K562 (cell line): Measurements from ENCODE around the gene COL9A2. TPM values are rescaled to one million over a fixed set of nuclear protein-coding genes. Genes with fewer than 3 reads are reported as not detected.
A peak's percentile ranks its signal among the peaks of the same experiment; 100 is the strongest.

ENCODE experiments used
- ATAC-seq: fragments of 200-7000 bp; cut with Tn5 transposase; 3 replicates; pipeline ENCODE4 v1.9.1; 2020; ENCODE audit warnings: moderate library complexity
- BruUV-seq: library from RNA; stranded (reverse); fragments of 400-500 nt; replicated peaks from 2 replicates; lab custom pipeline; 2021; lab: Mats Ljungman, UMichigan
- CTCF ChIA-PET: fragments of 300-600 bp; formaldehyde crosslinking; extraction: SDS; loops from one replicate; lab custom pipeline; 2021; ENCODE audit warnings: low intra/inter-chr PET ratio; lab: Yijun Ruan, JAX
- POLR2A ChIA-PET: fragments of 300-600, 350-650 bp; sonication (Branson Sonifier 250); formaldehyde crosslinking; extraction: SDS; loops from one replicate; lab custom pipeline; 2021; ENCODE audit warnings: antibody characterized with exemption, inconsistent platforms; lab: Yijun Ruan, JAX
- DNase-seq, 4 experiments: peaks; one replicate each; pipeline versions ENCODE4 v3.0.0 to v3.0.0-alpha.2; 2011 to 2018; ENCODE audit warnings: low spot score in 3 of 4, mixed read lengths in 3 of 4; ENCODE audit errors: extremely low read depth in 1 of 4
- FAIRE-seq: peaks from 2 replicates; lab custom pipeline; 2011; peaks lifted over from hg19 to GRCh38; lab: Jason Lieb, UNC
- H2AFZ ChIP-seq: 2 replicates; pipeline ENCODE4 v1.6.0; 2011; ENCODE audit warnings: low read depth, low read length, control low read depth, inconsistent platforms
- H3K27ac ChIP-seq: fragments of 200-600 bp; 3 replicates; pipeline ENCODE4 v1.8.0; 2011; ENCODE audit warnings: low read depth, mild to moderate bottlenecking, control low read depth, inconsistent platforms, low read length, moderate library complexity, mixed read lengths; ENCODE audit errors: extremely low read depth
- H3K27me3 ChIP-seq, 2 experiments: fragments of 300-600 bp in 1 of 2; 2 replicates in 1 of 2; 3 replicates in 1 of 2; pipeline versions ENCODE4 v1.6.0 to v1.8.0; 2011; ENCODE audit warnings: inconsistent platforms in 2 of 2, low read length in 2 of 2, mild to moderate bottlenecking in 1 of 2, mixed read lengths in 1 of 2, moderate library complexity in 1 of 2; ENCODE audit not compliant: control insufficient read depth in 2 of 2, insufficient read depth in 2 of 2
- H3K36me3 ChIP-seq: fragments of 300-600 bp; 3 replicates; pipeline ENCODE4 v1.8.0; 2011; ENCODE audit warnings: mild to moderate bottlenecking, low read length, inconsistent platforms; ENCODE audit not compliant: control insufficient read depth, insufficient read depth
- H3K4me1 ChIP-seq, 2 experiments: fragments of 200-600 bp in 1 of 2; replicated peaks in 1 of 2; 2 replicates in 1 of 2; 3 replicates in 1 of 2; pipeline versions ENCODE4 v1.5.1 to v1.8.0; 2011; ENCODE audit warnings: inconsistent platforms in 2 of 2, low read length in 2 of 2, mild to moderate bottlenecking in 1 of 2, mixed read lengths in 1 of 2, moderate library complexity in 1 of 2; ENCODE audit not compliant: control insufficient read depth in 2 of 2, insufficient read depth in 2 of 2
- H3K4me2 ChIP-seq: 2 replicates; pipeline ENCODE4 v1.6.1; 2011; ENCODE audit warnings: low read length, control low read depth, inconsistent platforms, mixed read lengths; ENCODE audit not compliant: insufficient read depth
- H3K4me3 ChIP-seq: fragments of 200-600 bp; sonication (generic), shearing (Covaris generic); 2 replicates; pipeline ENCODE4 v1.5.1; 2016; ENCODE audit warnings: control low read depth, inconsistent platforms
- H3K79me2 ChIP-seq: fragments of 200-600 bp; 3 replicates; pipeline ENCODE4 v1.8.0; 2011; ENCODE audit warnings: low read length, inconsistent platforms; ENCODE audit not compliant: control insufficient read depth, insufficient read depth
- H3K9ac ChIP-seq, 2 experiments: 2 replicates each; pipeline versions ENCODE4 v1.6.0 to v1.6.1; 2011; ENCODE audit warnings: low read depth in 2 of 2, low read length in 2 of 2, control low read depth in 1 of 2, inconsistent platforms in 1 of 2, mild to moderate bottlenecking in 1 of 2, mixed read lengths in 1 of 2; ENCODE audit not compliant: insufficient read depth in 1 of 2
- H3K9me1 ChIP-seq: one replicate; pipeline ENCODE4 v1.6.0; 2011; ENCODE audit warnings: inconsistent platforms, mild to moderate bottlenecking, low read length, moderate library complexity; ENCODE audit not compliant: control insufficient read depth, insufficient read depth
- H3K9me3 ChIP-seq: replicated peaks from 2 replicates; pipeline ENCODE4 v1.5.1; 2011; ENCODE audit warnings: low read depth, low read length, inconsistent platforms; ENCODE audit not compliant: control insufficient read depth, insufficient read depth
- H4K20me1 ChIP-seq: replicated peaks from 2 replicates; pipeline ENCODE4 v1.6.1; 2011; ENCODE audit warnings: low read length, inconsistent platforms, mixed read lengths; ENCODE audit not compliant: control insufficient read depth, insufficient read depth
- ARID3A ChIP-seq: IDR thresholded peaks from 2 replicates; pipeline ENCODE4 v1.6.1; 2012; ENCODE audit warnings: low read depth, low read length, improper control_type of control experiment, borderline replicate concordance
- CBFA2T3 ChIP-seq: fragments of 450-650 bp; IDR thresholded peaks from 2 replicates; pipeline ENCODE4 v1.6.1; 2017
- MYBL2 ChIP-seq, 2 experiments: fragments of 450-650 bp in 1 of 2; sonication (generic) in 1 of 2; formaldehyde crosslinking in 1 of 2; IDR thresholded peaks; 2 replicates each; pipeline versions ENCODE4 v1.6.1 to v1.8.1; 2017 to 2022; ENCODE audit warnings: borderline replicate concordance in 1 of 2, inconsistent platforms in 1 of 2, low read depth in 1 of 2, mild to moderate bottlenecking in 1 of 2, missing genetic modification reagents in 1 of 2, moderate library complexity in 1 of 2
- NFE2 ChIP-seq: IDR thresholded peaks from 2 replicates; pipeline ENCODE4 v1.6.1; 2014; ENCODE audit warnings: antibody characterized with exemption, low read depth
- SMAD3 ChIP-seq: fragments of 450-650 bp; formaldehyde crosslinking; conservative IDR thresholded peaks from 2 replicates; pipeline ENCODE4 v1.4.0; 2020; ENCODE audit warnings: mild to moderate bottlenecking
- ZNF766 ChIP-seq: fragments of 200-800 bp; sonication (Bioruptor generic); conservative IDR thresholded peaks from 2 replicates; pipeline ENCODE4 v1.6.1; 2016; ENCODE audit warnings: missing genetic modification characterization, missing compliant biosample characterization
- WGBS: fragments of 100-300 bp; shearing (Covaris generic); methylation state at CpG from one replicate; pipeline ENCODE4 v1.1.6; 2016; ENCODE audit warnings: low coverage, mixed read lengths; ENCODE audit not compliant: insufficient coverage; ENCODE audit errors: missing lambda C conversion rate; 5-methylcytosine and 5-hydroxymethylcytosine counted together
- in situ Hi-C: fragments of 300-500 bp; cut with MboI; formaldehyde crosslinking; loops from 4 replicates; pipeline ENCODE4 v1.15.0; 2018; ENCODE audit warnings: inconsistent platforms, mixed read lengths
- intact Hi-C: fragments of 100-400 bp; cut with micrococcal nuclease; formaldehyde crosslinking; loops from 2 replicates; pipeline ENCODE4 v1.14.2; 2022
- polyA plus RNA-seq, 8 experiments: library from polyadenylated mRNA; depleted of rRNA in 4 of 8; stranded (reverse) in 5 of 8; unstranded in 3 of 8; fragments of >200 nt; fragmentation: Nextera tagmentation in 2 of 8; fragmentation: Illumina TruSeq in 1 of 8; extraction: Ambion mirVana in 2 of 8; extraction: Trizol in 1 of 8; gene quantifications; 2 replicates each; pipeline versions ENCODE4 v1.2.1 to v1.2.3, GENCODE V29; 2011 to 2014; ENCODE audit warnings: inconsistent platforms in 1 of 8, missing spikeins in 1 of 8
- total RNA-seq, 7 experiments: library from RNA; depleted of rRNA in 6 of 7; stranded (reverse); fragments of >200 nt in 6 of 7; fragmentation: Illumina TruSeq in 2 of 7; extraction: Trizol in 2 of 7; gene quantifications; 2 replicates each; pipeline versions ENCODE4 v1.2.1 to v1.2.3, GENCODE V29; 2011 to 2021; ENCODE audit warnings: low replicate concordance in 1 of 7
- TF ChIP-seq, protein P1 (sequence below), 2 experiments: fragments of 450-650 bp; conservative IDR thresholded peaks; 2 replicates each; pipeline ENCODE4 v1.6.1; 2017; ENCODE audit warnings: mild to moderate bottlenecking in 2 of 2, moderate library complexity in 2 of 2

Gene COL9A2
- total and polyA plus RNA-seq, 9 of the 15 experiments (the other 6 are each of a cell fraction or from before 2014, with no cell fraction given) = 0.03 to 2.2 (median 0.31) TPM

- CTCF ChIA-PET = no interaction called here
- no peak overlapping the region for H3K9ac ChIP-seq
- BruUV-seq = TSS peak; percentile 2
- H3K9me1 ChIP-seq = no peaks in the 10 kb centered on the region
- POLR2A ChIA-PET = interaction anchor here (1.0 to 1.5 kb wide), 4 partner anchors 8 to 130 kb away, joined by 3 to 5 read pairs (median 4); no protein-coding TSS in a partner anchor
- H3K4me1 ChIP-seq = peaks cover 0 to 12% of the 10 kb centered on the region in 2 experiments; a peak in 2 of 5 replicates
- no peak overlapping the region for H3K4me2 ChIP-seq
- intact Hi-C loops = no loop called here
- no peak for TF ChIP-seq MYBL2 (IDR thresholded peaks at IDR 0.05; ENCODE audit: low read depth)
- 0 out of 2 replicates have a peak, but pooled peaks have one; percentile 19 for TF ChIP-seq MYBL2 (CRISPR knock-in tag; IDR thresholded peaks at IDR 0.05; ENCODE audit: borderline replicate concordance)
- TF ChIP-seq ARID3A = no peak
- TF ChIP-seq SMAD3 (CRISPR knock-in tag) = no peak
- TF ChIP-seq NFE2 = no peak
- TF ChIP-seq ZNF766 (CRISPR knock-in tag) = no peak
- TF ChIP-seq, protein P1, sequence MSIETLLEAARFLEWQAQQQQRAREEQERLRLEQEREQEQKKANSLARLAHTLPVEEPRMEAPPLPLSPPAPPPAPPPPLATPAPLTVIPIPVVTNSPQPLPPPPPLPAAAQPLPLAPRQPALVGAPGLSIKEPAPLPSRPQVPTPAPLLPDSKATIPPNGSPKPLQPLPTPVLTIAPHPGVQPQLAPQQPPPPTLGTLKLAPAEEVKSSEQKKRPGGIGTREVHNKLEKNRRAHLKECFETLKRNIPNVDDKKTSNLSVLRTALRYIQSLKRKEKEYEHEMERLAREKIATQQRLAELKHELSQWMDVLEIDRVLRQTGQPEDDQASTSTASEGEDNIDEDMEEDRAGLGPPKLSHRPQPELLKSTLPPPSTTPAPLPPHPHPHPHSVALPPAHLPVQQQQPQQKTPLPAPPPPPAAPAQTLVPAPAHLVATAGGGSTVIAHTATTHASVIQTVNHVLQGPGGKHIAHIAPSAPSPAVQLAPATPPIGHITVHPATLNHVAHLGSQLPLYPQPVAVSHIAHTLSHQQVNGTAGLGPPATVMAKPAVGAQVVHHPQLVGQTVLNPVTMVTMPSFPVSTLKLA (conservative IDR thresholded peaks at IDR 0.05) = no peak
- no peak for TF ChIP-seq CBFA2T3
- no peaks in the 10 kb centered on the region for H4K20me1 ChIP-seq
- no peak overlapping the region for H3K4me3 ChIP-seq
- peaks cover 9% of the 10 kb centered on the region; the same call in 1 of the 3 replicates for H3K79me2 ChIP-seq
- no peak overlapping the region for H3K27ac ChIP-seq
- peaks cover 84% of the 10 kb centered on the region for H3K36me3 ChIP-seq
- DNase-seq (no peak), ATAC-seq (no peak), FAIRE-seq (no peak)
- WGBS = 90% methylated on average over 2 of the region's 2 CpGs
- H3K9me3 ChIP-seq = no peaks in the 10 kb centered on the region
- H2AFZ ChIP-seq = no peak overlapping the region
- in situ Hi-C loops = no loop called here
- no peaks in the 10 kb centered on the region for H3K27me3 ChIP-seq
These were observed 42.8 kb downstream of the COL9A2 start for GRCh38 chr1:40274331-40274730.
